Activated CD8-positive, alpha-beta T cell treated with anti-CD3 and anti-CD28 coated beads for 36 hours (primary cell): ENCODE measurements around the gene DDX50. TPM values are rescaled to one million over a fixed set of nuclear protein-coding genes. Genes with fewer than 3 reads are reported as not detected.
"Not testable (repeated sequence)": the region's sequence is repeated elsewhere in the genome, so short reads cannot be mapped to it uniquely, and the experiment has no call there.

Experiments used
- ATAC-seq: fragments of 200-7000 bp; cut with Tn5 transposase; one replicate; pipeline ENCODE4 v1.10.0; 2021; ENCODE audit warnings: mild to moderate bottlenecking, moderate library complexity
- CTCF ChIA-PET: fragments of 350-600 bp; sonication (Branson Sonifier 250); formaldehyde crosslinking; loops from one replicate; lab custom pipeline; 2021; ENCODE audit warnings: antibody characterized with exemption; lab: Charles Lee
- POLR2A ChIA-PET: fragments of 350-600 bp; sonication (Branson Sonifier 250); formaldehyde crosslinking; loops from one replicate; lab custom pipeline; 2021; ENCODE audit warnings: antibody characterized with exemption; lab: Charles Lee
- DNase-seq: peaks from one replicate; pipeline ENCODE4 v3.0.0-alpha.2; 2020
- H3K27ac Mint-ChIP-seq: one replicate; pipeline ENCODE4 v1.8.0; 2021; ENCODE audit warnings: mild to moderate bottlenecking, mixed read lengths
- H3K27me3 Mint-ChIP-seq: one replicate; pipeline ENCODE4 v1.8.0; 2021; ENCODE audit warnings: mixed read lengths
- H3K36me3 Mint-ChIP-seq: one replicate; pipeline ENCODE4 v1.8.0; 2021; ENCODE audit warnings: low read depth, mixed read lengths
- H3K4me1 Mint-ChIP-seq: one replicate; pipeline ENCODE4 v1.8.0; 2021; ENCODE audit warnings: low read depth, mixed read lengths
- H3K4me3 Mint-ChIP-seq: one replicate; pipeline ENCODE4 v1.8.0; 2021; ENCODE audit warnings: mild to moderate bottlenecking, moderate library complexity, mixed read lengths
- H3K9me3 Mint-ChIP-seq: one replicate; pipeline ENCODE4 v1.8.0; 2021; ENCODE audit warnings: mixed read lengths
- intact Hi-C: fragments of 100-400 bp; cut with micrococcal nuclease; formaldehyde crosslinking; loops from one replicate; pipeline ENCODE4 v1.10.0; 2022
- total RNA-seq, 2 experiments: library from RNA; stranded (reverse); gene quantifications; one replicate each; pipeline ENCODE4 v1.2.3, GENCODE V29; 2021
- TF ChIP-seq, protein P1 (sequence below): fragments of 200-600 bp; IDR thresholded peaks from one replicate; pipeline ENCODE4 v1.8.0; 2022; ENCODE audit warnings: antibody characterized with exemption, mild to moderate bottlenecking

The DDX50 gene
- total RNA-seq, 2 experiments from 2014 or later, result 102 to 105 TPM

DNA sequence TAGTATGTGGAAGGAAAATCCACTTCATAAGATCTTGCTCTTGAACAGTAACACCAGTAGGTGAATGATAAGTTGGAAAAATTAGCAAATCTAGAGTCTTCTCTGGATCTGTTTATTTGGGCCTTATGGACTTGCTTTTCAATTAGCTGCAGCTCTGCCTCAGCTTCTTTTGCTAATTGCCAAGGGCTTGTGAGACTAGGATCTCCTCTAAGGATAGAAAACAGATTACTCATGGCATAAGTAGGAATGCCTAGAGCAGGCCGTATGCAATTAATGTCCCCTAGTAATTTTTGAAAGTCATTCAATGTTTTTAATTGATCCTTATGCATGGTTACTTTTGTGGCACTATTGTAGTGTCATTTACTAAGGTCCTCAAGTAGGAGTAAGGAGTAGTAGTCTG is 36.5 kb upstream of the DDX50 start:
- no peaks in the 10 kb centered on the region for H3K4me1 Mint-ChIP-seq
- POLR2A ChIA-PET, result interaction anchor here (1.2 kb wide), 1 partner anchor 10 kb away, joined by 3 read pairs; no protein-coding TSS in a partner anchor
- no peak overlapping the region for H3K4me3 Mint-ChIP-seq
- intact Hi-C loops, result no loop called here
- CTCF ChIA-PET, result no interaction called here
- H3K27ac Mint-ChIP-seq, result no peak overlapping the region
- no peak for ATAC-seq
- no peak for DNase-seq
- TF ChIP-seq, protein P1, sequence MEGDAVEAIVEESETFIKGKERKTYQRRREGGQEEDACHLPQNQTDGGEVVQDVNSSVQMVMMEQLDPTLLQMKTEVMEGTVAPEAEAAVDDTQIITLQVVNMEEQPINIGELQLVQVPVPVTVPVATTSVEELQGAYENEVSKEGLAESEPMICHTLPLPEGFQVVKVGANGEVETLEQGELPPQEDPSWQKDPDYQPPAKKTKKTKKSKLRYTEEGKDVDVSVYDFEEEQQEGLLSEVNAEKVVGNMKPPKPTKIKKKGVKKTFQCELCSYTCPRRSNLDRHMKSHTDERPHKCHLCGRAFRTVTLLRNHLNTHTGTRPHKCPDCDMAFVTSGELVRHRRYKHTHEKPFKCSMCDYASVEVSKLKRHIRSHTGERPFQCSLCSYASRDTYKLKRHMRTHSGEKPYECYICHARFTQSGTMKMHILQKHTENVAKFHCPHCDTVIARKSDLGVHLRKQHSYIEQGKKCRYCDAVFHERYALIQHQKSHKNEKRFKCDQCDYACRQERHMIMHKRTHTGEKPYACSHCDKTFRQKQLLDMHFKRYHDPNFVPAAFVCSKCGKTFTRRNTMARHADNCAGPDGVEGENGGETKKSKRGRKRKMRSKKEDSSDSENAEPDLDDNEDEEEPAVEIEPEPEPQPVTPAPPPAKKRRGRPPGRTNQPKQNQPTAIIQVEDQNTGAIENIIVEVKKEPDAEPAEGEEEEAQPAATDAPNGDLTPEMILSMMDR, result no peak
- H3K9me3 Mint-ChIP-seq, result peaks cover 26% of the 10 kb centered on the region
- H3K36me3 Mint-ChIP-seq, result peaks cover 3% of the 10 kb centered on the region
- H3K27me3 Mint-ChIP-seq, result no peaks in the 10 kb centered on the region

GRCh38 chr10:68868173-68868572 is 32.9 kb upstream of the DDX50 start:
- H3K27ac Mint-ChIP-seq, DNase-seq, POLR2A ChIA-PET, CTCF ChIA-PET, H3K27me3 Mint-ChIP-seq, H3K36me3 Mint-ChIP-seq, intact Hi-C loops, ATAC-seq, H3K9me3 Mint-ChIP-seq, H3K4me3 Mint-ChIP-seq: not testable (repeated sequence)
- H3K4me1 Mint-ChIP-seq, result peaks cover 11% of the 10 kb centered on the region

DNA sequence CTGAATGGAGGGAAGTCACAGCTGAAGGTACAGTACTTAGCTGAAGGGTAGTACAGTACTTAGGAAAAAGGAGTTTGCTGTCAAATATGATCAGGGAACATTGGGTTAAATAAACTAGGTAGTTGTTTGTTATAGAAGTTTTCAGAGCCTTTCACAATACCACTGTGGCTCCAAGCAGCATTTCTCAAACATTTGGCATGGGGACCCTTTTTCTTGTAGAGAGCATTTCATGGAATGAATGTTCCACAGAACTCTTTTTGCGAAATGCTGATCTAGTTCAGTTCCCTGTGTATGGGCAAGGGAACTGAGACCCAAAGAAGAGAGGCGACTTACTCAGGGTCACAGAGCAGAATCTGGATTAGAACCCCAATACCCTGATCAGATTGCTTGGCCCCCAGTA is 31.5 kb upstream of the DDX50 start:
- DNase-seq, result no peak
- H3K4me3 Mint-ChIP-seq, result no peak overlapping the region
- no peaks in the 10 kb centered on the region for H3K27me3 Mint-ChIP-seq
- ChIA-PET POLR2A (interaction anchor here (1.4 kb wide), 1 partner anchor 31 kb away, joined by 3 read pairs; the partner anchor contains the start of gene DDX50), CTCF (no interaction called here)
- TF ChIP-seq, protein P1, result no peak
- no peak overlapping the region for H3K27ac Mint-ChIP-seq
- peaks cover 2% of the 10 kb centered on the region for H3K9me3 Mint-ChIP-seq
- H3K4me1 Mint-ChIP-seq, result peaks cover 11% of the 10 kb centered on the region
- H3K36me3 Mint-ChIP-seq, result no peaks in the 10 kb centered on the region
- no peak for ATAC-seq
- intact Hi-C loops, result no loop called here

DNA sequence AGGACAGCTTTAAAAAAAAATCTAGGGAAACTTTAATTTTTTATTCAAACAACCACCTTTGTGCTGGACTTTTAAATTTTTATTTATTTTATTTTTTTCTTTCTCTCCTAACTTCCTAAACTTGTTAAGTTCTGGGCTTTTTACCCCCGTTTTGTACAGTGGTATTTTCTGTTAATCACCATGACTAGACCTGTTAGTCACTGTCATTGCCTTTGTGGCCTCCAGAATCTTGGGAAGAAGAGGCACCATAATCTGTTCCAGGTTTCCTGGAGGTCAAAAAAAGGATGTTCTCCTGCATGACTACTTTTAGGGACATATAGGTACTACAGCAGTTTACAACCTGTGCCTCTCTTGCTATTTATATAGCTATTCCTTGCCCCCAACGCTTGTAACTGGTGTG is 31.1 kb upstream of the DDX50 start:
- intact Hi-C loops, result no loop called here
- peaks cover 2% of the 10 kb centered on the region for H3K9me3 Mint-ChIP-seq
- TF ChIP-seq, protein P1, result no peak
- DNase-seq, result no peak
- H3K4me1 Mint-ChIP-seq, result peaks cover 11% of the 10 kb centered on the region
- no peaks in the 10 kb centered on the region for H3K36me3 Mint-ChIP-seq
- CTCF ChIA-PET, result no interaction called here
- ATAC-seq, result no peak
- POLR2A ChIA-PET, result interaction anchor here (1.4 kb wide), 1 partner anchor 31 kb away, joined by 3 read pairs; the partner anchor contains the start of gene DDX50
- peak overlapping the region; percentile 41 for H3K27ac Mint-ChIP-seq
- H3K27me3 Mint-ChIP-seq, result no peaks in the 10 kb centered on the region
- no peak overlapping the region for H3K4me3 Mint-ChIP-seq

GRCh38 chr10:68870545-68871104 is 30.5 kb upstream of the DDX50 start:
- no peaks in the 10 kb centered on the region for H3K27me3 Mint-ChIP-seq
- ChIA-PET POLR2A (interaction anchor here (1.4 kb wide), 1 partner anchor 30 kb away, joined by 3 read pairs; the partner anchor contains the start of gene DDX50), CTCF (no interaction called here)
- no peak overlapping the region for H3K4me3 Mint-ChIP-seq
- peaks cover 2% of the 10 kb centered on the region for H3K9me3 Mint-ChIP-seq
- intact Hi-C loops, result no loop called here
- TF ChIP-seq, protein P1, result no peak
- H3K27ac Mint-ChIP-seq, result peak overlapping the region; percentile 41
- peak; percentile 73 for DNase-seq
- H3K36me3 Mint-ChIP-seq, result no peaks in the 10 kb centered on the region
- H3K4me1 Mint-ChIP-seq, result peaks cover 11% of the 10 kb centered on the region
- ATAC-seq, result peak; percentile 96
